ENCODE measurements around the gene TPD52L1.

GRCh38 chr6:125306756-125307149, 153.2 kb downstream of the TPD52L1 start:
- TF ChIP-seq POLR2A (IDR thresholded peaks at IDR 0.05) (no peak), CTCF (IDR thresholded peaks at IDR 0.05) (no peak)
